Osteoblast (primary cell): ENCODE results near the gene DAPK3. TPM values are rescaled to one million over a fixed set of nuclear protein-coding genes. Genes with fewer than 3 reads are reported as not detected.
"Not testable (repeated sequence)": the region's sequence is repeated elsewhere in the genome, so short reads cannot be mapped to it uniquely, and the experiment has no call there.

Experiments
- DNase-seq: peaks from one replicate; pipeline ENCODE4 v3.0.0; 2011; ENCODE audit warnings: low spot score, mixed read lengths; ENCODE audit not compliant: insufficient read length; ENCODE audit errors: missing footprints
- H2AFZ ChIP-seq: 2 replicates; pipeline ENCODE4 v1.6.0; 2011; ENCODE audit warnings: mild to moderate bottlenecking, low read length
- H3K27ac ChIP-seq: 2 replicates; pipeline ENCODE4 v1.5.1; 2011; ENCODE audit warnings: mild to moderate bottlenecking, low read depth, low read length, moderate library complexity
- H3K27me3 ChIP-seq: 2 replicates; pipeline ENCODE4 v1.6.0; 2012; ENCODE audit warnings: mild to moderate bottlenecking, control low read depth, inconsistent platforms, low read length, moderate library complexity; ENCODE audit not compliant: insufficient read depth
- H3K36me3 ChIP-seq: 2 replicates; pipeline ENCODE4 v1.5.1; 2011; ENCODE audit warnings: mild to moderate bottlenecking, low read length, control low read depth, moderate library complexity; ENCODE audit not compliant: insufficient read depth
- H3K4me1 ChIP-seq: 2 replicates; pipeline ENCODE4 v1.5.1; 2011; ENCODE audit warnings: mild to moderate bottlenecking, low read length, control low read depth, moderate library complexity; ENCODE audit not compliant: insufficient read depth
- H3K4me2 ChIP-seq: 2 replicates; pipeline ENCODE4 v1.6.0; 2011; ENCODE audit warnings: mild to moderate bottlenecking, low read length; ENCODE audit not compliant: insufficient read depth
- H3K4me3 ChIP-seq: fragments of 200-600 bp; sonication (generic); 3 replicates; pipeline ENCODE4 v1.5.1; 2012; ENCODE audit warnings: mild to moderate bottlenecking, low read length, inconsistent platforms; ENCODE audit not compliant: insufficient read depth
- H3K79me2 ChIP-seq: 2 replicates; pipeline ENCODE4 v1.6.0; 2012; ENCODE audit warnings: mild to moderate bottlenecking, low read length, control low read depth, inconsistent platforms; ENCODE audit not compliant: insufficient read depth
- H3K9me3 ChIP-seq: 2 replicates; pipeline ENCODE4 v1.5.1; 2011; ENCODE audit warnings: low read depth, low read length, control low read depth
- H4K20me1 ChIP-seq: 2 replicates; pipeline ENCODE4 v1.6.0; 2012; ENCODE audit warnings: mild to moderate bottlenecking, low read length, control low read depth; ENCODE audit not compliant: insufficient read depth
- CTCF ChIP-seq: IDR thresholded peaks from 2 replicates; pipeline ENCODE4 v1.5.1; 2011; ENCODE audit warnings: mild to moderate bottlenecking, low read depth, low read length, moderate library complexity; ENCODE audit errors: extremely low read depth
- total RNA-seq: library from RNA; depleted of rRNA; stranded (reverse); fragments of >200 nt; gene quantifications from 2 replicates; pipeline ENCODE4 v1.2.3, GENCODE V29; 2012

Gene DAPK3
- total RNA-seq, 1 donor: 131 TPM

- no peak overlapping the region for H3K4me3 ChIP-seq
- TF ChIP-seq CTCF: no peak
- H3K79me2 ChIP-seq: peaks cover 37% of the 10 kb centered on the region
- no peaks in the 10 kb centered on the region for H3K27me3 ChIP-seq
- H3K4me1 ChIP-seq: no peaks in the 10 kb centered on the region
- no peak for DNase-seq
- no peak overlapping the region for H3K27ac ChIP-seq
- H3K9me3 ChIP-seq: no peaks in the 10 kb centered on the region
- peaks cover 60% of the 10 kb centered on the region for H4K20me1 ChIP-seq
- H3K4me2 ChIP-seq: no peak overlapping the region
- no peak overlapping the region for H2AFZ ChIP-seq
- peaks cover 31% of the 10 kb centered on the region for H3K36me3 ChIP-seq
These were observed 15.2 kb downstream of the DAPK3 start for GRCh38 chr19:3955688-3956087.

- DNase-seq, H3K4me3 ChIP-seq, H2AFZ ChIP-seq, H3K27ac ChIP-seq, H3K4me2 ChIP-seq, H3K9me3 ChIP-seq, H3K27me3 ChIP-seq, H3K4me1 ChIP-seq: not testable (repeated sequence)
- peaks cover 28% of the 10 kb centered on the region for H3K36me3 ChIP-seq
- peaks cover 37% of the 10 kb centered on the region for H3K79me2 ChIP-seq
- peaks cover 60% of the 10 kb centered on the region for H4K20me1 ChIP-seq
These were observed 15.6 kb downstream of the DAPK3 start for GRCh38 chr19:3955276-3955675.

- peaks cover 60% of the 10 kb centered on the region for H4K20me1 ChIP-seq
- DNase-seq: peak; percentile 79
These were observed 16.8 kb downstream of the DAPK3 start for GRCh38 chr19:3954107-3954506.

GRCh38 chr19:3952755-3953276, 18.1 kb downstream of the DAPK3 start:
- not testable (repeated sequence) for DNase-seq, H3K4me3 ChIP-seq, H3K27ac ChIP-seq, H3K4me1 ChIP-seq, H3K27me3 ChIP-seq, H2AFZ ChIP-seq, H3K9me3 ChIP-seq, H3K4me2 ChIP-seq, H3K36me3 ChIP-seq
- peaks cover 14% of the 10 kb centered on the region for H3K79me2 ChIP-seq
- peaks cover 49% of the 10 kb centered on the region for H4K20me1 ChIP-seq

More at GRCh38 chr19:3954107-3954506, 16.8 kb downstream of the DAPK3 start:
- Histone ChIP-seq H3K27me3 (no peaks in the 10 kb centered on the region), H3K27ac (no peak overlapping the region), H3K9me3 (no peaks in the 10 kb centered on the region), H3K4me3 (no peak overlapping the region), H3K36me3 (peaks cover 18% of the 10 kb centered on the region), H3K79me2 (peaks cover 26% of the 10 kb centered on the region), H2AFZ (no peak overlapping the region), H3K4me1 (no peaks in the 10 kb centered on the region), H3K4me2 (no peak overlapping the region)
- no peak for TF ChIP-seq CTCF
